GM21390 (cell line): Measurements from ENCODE around the gene ASPDH.
"Not testable (repeated sequence)": the region's sequence is repeated elsewhere in the genome, so short reads cannot be mapped to it uniquely, and the experiment has no call there.

Source experiments
- ATAC-seq: cut with Tn5 transposase; IDR thresholded peaks from one replicate; pipeline ENCODE4 v1.9.1; 2021; ENCODE audit not compliant: unreplicated experiment

The ASPDH gene

DNA sequence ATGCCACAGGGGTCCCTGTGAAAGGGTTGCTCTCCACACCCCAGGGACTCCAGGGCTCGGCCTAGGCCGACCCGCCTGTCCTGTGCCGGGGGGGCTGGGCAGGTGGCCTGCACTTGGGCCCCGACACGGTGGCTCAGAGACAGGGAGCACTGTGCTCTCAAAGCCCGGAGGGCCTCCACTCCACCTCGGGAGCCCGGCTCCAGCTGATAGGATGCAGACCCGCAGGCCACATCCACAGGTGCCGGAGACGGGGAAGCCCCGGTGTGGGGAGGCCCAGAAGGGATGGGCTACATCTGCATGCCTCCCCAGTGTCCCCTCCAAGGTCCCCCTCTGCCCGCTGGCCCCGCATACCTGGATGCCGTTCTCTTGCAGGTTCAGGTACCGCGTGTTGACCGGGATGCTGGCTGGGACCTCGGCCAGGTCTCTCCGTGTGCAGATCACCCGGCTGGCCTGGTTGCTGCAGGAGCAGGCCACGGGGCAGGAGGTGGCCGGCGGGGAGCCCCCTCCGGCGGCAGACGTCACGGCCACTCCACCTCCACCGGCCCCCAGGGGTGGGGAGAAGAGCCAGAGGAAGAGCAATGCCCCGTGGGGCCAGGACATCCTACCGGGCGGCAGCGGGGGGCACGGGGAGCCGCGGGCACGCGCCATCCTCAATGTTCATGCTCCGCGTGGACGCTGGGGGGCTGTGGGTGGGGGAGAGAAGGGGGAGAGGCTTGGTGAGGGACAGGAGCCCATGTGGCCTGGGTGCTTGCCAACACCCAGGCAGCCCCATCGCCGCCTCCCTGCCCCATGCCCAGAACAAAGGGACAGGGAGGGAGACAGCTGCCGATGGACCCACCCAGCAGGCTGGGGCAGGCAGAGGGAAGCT lies 34.7 kb upstream of the ASPDH start:
- ATAC-seq, result no peak

DNA sequence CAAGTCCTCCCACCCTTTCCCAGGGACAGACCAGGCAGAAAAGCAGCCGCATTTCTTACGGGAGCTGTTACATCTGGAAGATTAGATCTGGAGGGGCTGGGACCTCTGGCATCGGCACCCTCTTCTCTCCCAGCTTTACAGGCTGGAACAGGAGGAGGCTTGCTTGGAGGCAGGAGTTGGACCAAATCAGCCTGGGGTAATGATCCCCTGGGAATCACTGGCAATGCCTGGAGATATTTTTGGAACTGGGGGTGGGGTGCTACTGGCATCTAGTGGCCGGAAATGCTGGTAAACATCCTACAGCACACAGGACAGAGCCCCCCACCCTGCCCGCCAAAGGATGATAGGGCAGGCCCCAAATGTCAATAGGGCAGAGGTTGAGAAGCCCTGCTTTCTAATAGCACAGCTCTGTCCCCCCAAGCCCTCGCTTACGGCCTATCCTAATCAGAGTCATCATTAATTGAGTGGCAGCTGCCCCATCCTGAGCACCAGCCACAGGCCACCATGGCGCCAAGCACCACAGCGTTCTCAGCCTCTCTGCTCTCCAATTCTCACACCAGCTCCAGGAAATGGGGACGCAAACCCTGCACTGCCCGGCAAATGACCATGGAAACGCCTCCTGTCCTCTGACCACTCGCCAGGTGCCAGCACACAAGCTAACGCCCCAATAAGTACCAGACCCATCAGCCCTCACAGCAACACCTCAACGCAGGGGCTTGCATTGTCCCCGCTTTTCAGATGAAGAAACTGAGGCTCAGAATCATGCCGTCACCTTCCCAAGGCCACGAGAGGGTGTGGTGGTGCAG lies 33.9 kb upstream of the ASPDH start:
- ATAC-seq, result no peak

DNA sequence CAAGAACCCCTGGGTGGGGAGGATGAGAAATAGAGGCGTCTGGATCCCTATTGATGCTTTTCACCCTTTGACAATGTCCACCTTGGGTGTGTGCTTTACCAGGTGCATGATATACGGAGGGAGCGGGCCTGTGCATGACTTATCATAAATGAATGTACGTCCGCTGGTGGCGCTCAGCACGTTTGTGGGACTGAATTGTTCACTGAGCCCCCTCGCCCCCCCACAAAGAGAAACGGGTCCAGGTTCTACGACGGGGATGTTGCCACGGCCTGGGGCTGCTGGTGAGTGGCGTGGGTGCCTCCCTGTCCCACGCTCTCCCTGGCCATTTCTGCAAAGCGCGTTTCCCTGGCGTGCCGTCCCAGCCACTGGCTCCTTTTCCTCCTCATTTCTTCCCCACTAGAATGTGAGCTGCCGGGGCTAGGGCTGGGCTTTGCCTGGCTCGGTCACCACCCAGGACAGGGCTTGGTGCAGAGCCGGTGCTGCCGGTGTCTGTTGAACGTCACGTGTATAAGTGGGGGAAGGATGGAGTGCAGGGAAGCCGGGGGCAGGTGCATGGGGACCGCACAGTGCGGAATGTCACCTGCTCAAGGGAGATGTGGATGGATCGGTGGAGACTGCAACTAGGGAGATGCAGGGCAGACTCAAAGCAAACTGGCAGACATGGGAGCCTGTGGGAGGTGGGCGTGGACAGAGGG lies 33.0 kb upstream of the ASPDH start:
- ATAC-seq, result no peak

- ATAC-seq, result no peak
Measured at GRCh38 chr19:50542943-50543342, 29.2 kb upstream of the ASPDH start.

DNA sequence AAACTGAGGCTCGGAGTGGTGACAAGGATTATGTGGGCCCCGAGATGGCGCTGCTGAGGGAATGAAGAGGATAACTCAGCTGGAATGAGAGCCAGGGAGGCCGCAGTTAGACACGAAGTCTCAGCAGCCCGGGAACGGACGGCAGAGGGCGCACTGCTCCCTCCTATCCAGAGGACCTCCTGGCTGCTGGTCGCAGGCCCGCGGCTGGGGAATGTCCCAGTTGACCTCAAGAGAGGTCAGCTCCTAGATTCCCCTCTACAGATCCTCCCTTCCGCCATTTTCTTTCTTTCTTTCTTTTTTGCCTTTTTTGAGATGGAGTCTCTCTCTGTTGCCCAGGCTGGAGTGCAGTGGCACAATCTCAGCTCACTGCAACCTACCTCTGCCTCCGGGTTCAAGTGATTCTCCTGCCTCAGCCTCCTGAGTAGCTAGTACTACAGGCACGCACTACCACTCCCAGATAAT lies 24.1 kb upstream of the ASPDH start:
- no peak for ATAC-seq

DNA sequence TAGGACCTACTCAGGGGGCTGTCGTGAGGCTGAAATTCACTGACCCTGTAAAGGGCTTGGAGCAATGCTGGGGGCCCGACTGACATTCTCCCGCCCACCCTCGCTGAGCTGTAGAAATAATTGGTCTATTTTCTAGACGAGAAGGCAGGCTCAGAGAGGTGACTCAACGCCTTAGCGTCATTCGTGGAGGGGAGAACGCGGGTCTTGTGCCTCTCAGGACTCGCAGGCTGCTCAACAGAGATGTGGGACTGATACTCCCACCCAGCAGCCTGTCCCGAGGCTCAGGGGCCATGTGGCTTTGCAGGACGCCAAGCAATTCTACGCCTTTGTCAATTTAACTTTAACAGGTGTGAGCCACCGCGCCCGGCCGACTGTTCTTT lies 23.6 kb upstream of the ASPDH start:
- no peak for ATAC-seq

DNA sequence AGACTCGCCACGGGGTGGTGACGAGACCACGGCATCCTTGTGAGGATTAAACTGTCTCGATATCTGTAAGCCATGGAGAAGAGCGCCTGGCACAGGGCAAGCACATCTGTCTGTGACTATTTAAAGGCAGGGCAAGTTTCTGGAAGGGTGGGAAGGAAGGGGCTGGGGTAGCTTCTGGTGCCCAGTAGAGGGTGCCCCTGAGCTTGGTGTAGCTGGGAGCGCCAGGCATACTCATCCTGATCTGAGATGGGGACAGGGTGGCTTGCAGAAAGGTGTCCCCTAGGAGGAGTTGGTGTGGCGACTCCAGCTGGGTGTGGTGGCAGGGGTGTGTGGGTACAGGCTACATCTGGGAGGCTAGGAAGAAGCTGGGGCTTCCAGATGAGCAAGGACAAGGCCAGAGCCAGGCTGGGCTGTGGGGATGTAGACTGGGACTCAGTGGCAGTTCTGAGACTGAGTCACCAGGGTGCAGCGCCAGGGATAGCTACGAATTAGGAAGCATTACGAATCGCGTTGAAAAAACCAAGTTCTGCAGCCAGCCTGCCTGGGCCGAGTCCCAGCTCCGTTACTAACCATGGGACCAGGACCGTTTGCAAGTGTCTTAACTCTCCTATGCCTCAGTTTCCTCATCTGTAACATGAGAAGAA lies 23.1 kb upstream of the ASPDH start:
- ATAC-seq, result no peak

- ATAC-seq, result no peak
Measured at GRCh38 chr19:50535672-50536187, 22.0 kb upstream of the ASPDH start.

DNA sequence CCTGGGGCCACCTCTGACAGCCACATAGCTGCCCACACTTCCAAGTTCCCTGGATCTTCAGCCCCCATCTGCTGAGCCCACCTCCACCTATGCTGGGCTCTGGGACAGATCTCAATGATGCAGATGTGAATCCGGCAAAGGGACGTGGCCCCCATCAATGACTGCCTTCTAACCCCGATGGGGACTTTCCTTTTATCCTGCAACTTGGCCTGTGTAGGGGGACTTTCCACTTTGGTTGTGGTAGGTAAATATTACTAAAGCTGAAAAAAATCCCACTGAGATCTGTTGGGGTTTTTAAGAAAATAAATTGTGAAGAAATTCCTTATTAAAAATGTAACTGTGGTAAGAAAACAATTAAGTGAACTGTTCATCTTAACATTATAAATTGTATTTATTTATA lies 20.8 kb upstream of the ASPDH start:
- ATAC-seq, result no peak

- no peak for ATAC-seq
Measured at GRCh38 chr19:50532952-50533351, 19.2 kb upstream of the ASPDH start.

DNA sequence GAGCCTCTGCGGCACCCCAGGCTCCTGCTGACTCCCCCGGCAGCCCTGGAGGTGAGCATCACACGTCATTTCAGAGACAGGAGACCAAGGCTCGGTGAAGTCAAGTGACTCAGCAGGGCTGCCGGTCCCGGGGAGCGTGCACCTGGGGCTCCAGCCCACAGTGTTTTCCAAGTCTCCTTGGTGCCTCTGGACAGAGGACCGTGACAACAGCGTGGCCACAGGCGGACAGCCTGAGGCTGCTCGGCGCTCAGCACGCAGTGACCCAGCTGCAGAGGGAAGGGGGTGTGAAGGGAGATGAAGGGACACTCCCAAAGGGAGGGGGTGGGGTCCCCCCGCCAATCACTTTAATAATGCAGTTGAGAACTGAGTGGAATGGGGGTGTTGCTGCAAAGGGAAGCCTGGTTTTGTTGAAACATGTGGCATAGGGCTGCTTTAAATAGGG lies 17.5 kb upstream of the ASPDH start:
- no peak for ATAC-seq

- ATAC-seq, result not testable (repeated sequence)
Measured at GRCh38 chr19:50528052-50528451, 14.3 kb upstream of the ASPDH start.

DNA sequence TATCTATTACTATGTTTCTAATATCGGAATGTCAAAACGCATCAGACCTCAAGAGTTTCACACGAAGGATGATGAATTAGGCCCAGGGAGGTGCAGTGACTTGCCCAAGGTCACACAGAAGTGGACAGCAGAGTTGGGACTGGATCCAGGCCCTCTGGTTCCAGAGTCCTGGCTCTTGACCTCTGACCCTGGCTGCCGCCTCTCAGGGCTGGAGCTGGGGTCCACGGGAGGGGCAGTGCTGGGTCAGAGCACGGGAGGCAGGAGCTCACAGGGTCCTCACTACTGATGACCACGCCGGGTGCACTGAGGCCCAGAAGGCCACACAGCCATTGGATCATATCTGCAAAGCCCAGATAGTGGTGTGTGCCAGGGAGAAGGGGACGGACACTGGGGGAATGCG lies 9.2 kb upstream of the ASPDH start:
- ATAC-seq, result no peak

- ATAC-seq, result no peak
Measured at GRCh38 chr19:50520822-50521465, 7.2 kb upstream of the ASPDH start.

GRCh38 chr19:50519006-50519575 lies 5.4 kb upstream of the ASPDH start:
- no peak for ATAC-seq

DNA sequence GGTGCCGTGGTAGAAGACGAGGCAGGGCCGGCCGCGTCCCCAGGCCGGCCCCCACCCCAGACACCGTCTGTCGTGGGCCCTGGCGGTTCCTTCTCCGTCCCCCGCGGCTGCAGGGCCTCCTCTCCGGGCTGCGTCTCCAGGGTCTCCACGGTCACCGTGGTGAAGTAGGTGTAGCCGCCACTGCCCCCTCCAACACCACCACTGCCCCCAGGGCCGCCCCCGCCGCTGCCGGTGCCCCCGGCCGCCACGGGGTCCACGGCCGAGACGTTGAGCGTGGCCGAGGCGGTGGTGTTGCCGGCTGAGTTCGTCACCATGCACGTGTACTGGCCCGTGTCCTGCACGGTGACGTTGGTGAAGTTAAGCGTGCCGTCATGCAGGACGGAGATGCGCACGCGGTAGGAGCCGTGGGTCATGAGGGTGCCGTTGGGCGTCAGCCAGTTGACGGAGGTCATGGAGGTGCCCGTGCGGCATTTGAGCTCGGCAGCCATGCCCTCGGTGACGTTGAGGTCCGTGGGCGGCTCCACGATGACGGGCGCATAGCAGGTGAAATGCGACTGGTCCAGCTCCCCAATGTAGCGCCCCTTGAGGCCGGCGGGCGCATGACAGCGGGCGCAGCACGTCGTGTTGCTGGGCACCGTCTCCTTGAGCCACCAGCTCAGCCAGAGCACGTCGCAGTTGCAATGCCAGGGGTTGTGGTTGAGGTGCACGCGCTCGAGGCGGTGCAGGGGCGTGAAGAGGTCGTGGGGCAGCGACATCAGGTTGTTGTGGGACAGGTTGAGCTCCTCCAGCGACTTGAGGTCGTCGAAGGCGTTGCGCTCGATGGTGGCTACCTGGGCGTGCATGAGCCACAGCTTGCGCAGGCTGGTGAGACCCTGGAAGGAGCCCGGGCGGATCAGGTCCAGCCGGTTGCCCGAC lies 4.6 kb upstream of the ASPDH start:
- no peak for ATAC-seq

GRCh38 chr19:50517704-50518075 lies 4.0 kb upstream of the ASPDH start:
- ATAC-seq, result no peak

DNA sequence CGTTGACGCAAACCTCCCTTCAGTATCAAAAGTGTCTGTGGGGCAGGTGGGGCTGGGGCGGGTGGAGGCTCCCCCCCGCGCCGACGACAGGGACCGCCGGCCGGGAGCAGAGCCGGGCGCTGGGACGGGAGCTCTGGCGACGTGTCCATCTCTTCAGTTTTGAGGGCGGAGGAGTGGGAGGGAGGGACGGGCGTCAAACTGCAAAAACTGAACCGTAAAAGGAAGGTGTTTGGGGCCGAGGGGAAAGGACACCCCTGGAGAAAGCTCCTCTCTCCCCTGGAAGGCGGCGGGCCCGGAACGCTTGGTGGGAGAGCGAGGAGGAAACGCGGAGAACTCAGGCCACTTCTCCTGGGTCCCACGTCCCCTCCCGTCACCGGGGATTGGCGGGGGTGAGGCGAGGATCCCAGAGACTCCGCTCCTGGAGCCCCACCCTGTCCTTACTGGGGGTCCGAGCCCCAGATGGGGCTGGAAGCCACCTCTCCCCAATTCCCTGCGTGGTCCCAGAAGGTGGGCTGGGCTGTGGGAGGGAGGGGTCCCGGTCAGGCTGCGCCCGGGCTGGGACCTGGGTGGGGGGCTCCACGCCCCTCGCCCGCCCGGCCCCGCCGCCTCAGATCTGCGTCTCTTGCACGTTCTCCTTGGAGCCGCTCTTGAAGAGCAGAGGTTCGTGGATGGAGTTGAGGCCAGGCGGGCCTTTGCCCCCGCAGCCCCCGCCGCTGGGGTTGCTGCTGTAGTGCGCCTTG lies 3.4 kb upstream of the ASPDH start:
- no peak for ATAC-seq
